Suprapubic skin (tissue), 4 donors: Measurements from ENCODE around the gene GGN. TPM values are rescaled to one million over a fixed set of nuclear protein-coding genes. Genes with fewer than 3 reads are reported as not detected.

ENCODE experiments used
- DNase-seq, 2 donors: peaks; one replicate each; pipeline ENCODE4 v3.0.0-alpha.2; 2019; ENCODE audit warnings: low spot score in 2 of 2
- H3K27ac ChIP-seq: fragments of 200-600 bp; sonication (generic); one replicate; pipeline ENCODE4 v1.5.1; 2019
- H3K27me3 ChIP-seq: fragments of 200-600 bp; sonication (generic); one replicate; pipeline ENCODE4 v1.5.1; 2019
- H3K36me3 ChIP-seq: fragments of 200-600 bp; sonication (generic); one replicate; pipeline ENCODE4 v1.5.1; 2019
- H3K4me1 ChIP-seq: fragments of 200-600 bp; sonication (generic); one replicate; pipeline ENCODE4 v1.5.1; 2019
- H3K4me3 ChIP-seq: fragments of 200-600 bp; sonication (generic); one replicate; pipeline ENCODE4 v1.5.1; 2019; ENCODE audit warnings: mild to moderate bottlenecking
- H3K9me3 ChIP-seq: fragments of 200-600 bp; sonication (generic); one replicate; pipeline ENCODE4 v1.5.1; 2019
- EP300 ChIP-seq: sonication (generic); formaldehyde crosslinking; IDR thresholded peaks from one replicate; pipeline ENCODE4 v1.6.1; 2017; ENCODE audit warnings: antibody characterized with exemption
- POLR2A ChIP-seq, 2 donors: fragments of 450-650 bp; IDR thresholded peaks; one replicate each; pipeline ENCODE4 v1.6.1; 2017; ENCODE audit warnings: antibody characterized with exemption in 2 of 2, mild to moderate bottlenecking in 2 of 2, moderate library complexity in 2 of 2
- POLR2AphosphoS5 ChIP-seq, 3 donors: sonication (generic); formaldehyde crosslinking; IDR thresholded peaks; one replicate each; pipeline ENCODE4 v1.6.1; 2017; ENCODE audit warnings: antibody characterized with exemption in 3 of 3
- WGBS: methylation state at CpG from one replicate; pipeline ENCODE4 v1.1.5; 2018; 5-methylcytosine and 5-hydroxymethylcytosine counted together
- total RNA-seq, 4 donors: library from RNA; depleted of rRNA; stranded (reverse); fragments of >200 nt; gene quantifications; one replicate each; pipeline ENCODE4 v1.1.0, GENCODE V29; 2016
- TF ChIP-seq, protein P1 (sequence below), 2 donors: fragments of 200-600 bp in 1 of 2; fragments of 450-650 bp in 1 of 2; sonication (generic) in 1 of 2; IDR thresholded peaks; one replicate each; pipeline ENCODE4 v1.5.1; 2016 to 2019; ENCODE audit warnings: antibody characterized with exemption in 2 of 2, mild to moderate bottlenecking in 1 of 2, moderate library complexity in 1 of 2

Gene GGN
- total RNA-seq, 4 donors from 2014 or later, result 0.26 to 0.68 (median 0.60) TPM; not detected in 1

DNA sequence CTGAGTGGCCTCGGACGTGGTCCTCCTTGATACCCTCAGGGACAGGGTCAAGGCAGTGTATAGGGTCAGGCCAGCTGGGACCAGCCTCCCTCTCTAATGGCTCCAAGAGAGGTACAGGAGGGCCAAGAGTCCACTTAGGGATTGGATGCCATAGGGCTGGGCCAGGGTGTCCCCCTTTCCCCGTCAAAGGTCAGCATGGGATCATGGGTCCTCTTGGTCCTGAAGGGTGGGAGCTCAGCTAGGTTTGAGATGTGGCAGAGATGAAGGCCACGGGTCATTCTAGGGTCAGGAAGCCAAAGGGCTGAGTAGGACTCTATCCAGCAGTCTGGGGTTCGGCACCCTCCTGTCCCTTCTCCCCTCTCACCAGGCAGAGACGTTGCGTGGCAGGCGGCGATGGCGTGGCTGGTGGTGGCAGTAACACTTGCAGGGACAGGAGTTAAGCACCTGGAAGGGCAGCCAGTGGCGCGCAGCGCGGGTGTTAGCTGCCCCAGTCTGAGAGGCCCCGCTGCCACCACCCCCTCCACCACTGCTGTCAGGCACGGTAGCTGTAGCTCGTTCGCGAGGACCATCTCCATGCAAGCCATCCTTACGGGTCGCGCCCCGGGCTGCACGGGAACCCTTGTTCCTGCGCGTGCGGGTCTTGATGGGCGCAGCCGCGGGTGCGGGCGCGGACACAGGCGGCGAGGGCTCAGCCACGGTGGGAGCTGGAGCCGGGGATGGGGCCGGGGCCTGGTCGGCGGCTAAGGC is 2.6 kb downstream of the GGN start:
- H3K27me3 ChIP-seq, result no peaks in the 10 kb centered on the region
- TF ChIP-seq POLR2A (IDR thresholded peaks at IDR 0.05), result no peak
- no peak for TF ChIP-seq POLR2AphosphoS5 (IDR thresholded peaks at IDR 0.05)
- TF ChIP-seq, protein P1, sequence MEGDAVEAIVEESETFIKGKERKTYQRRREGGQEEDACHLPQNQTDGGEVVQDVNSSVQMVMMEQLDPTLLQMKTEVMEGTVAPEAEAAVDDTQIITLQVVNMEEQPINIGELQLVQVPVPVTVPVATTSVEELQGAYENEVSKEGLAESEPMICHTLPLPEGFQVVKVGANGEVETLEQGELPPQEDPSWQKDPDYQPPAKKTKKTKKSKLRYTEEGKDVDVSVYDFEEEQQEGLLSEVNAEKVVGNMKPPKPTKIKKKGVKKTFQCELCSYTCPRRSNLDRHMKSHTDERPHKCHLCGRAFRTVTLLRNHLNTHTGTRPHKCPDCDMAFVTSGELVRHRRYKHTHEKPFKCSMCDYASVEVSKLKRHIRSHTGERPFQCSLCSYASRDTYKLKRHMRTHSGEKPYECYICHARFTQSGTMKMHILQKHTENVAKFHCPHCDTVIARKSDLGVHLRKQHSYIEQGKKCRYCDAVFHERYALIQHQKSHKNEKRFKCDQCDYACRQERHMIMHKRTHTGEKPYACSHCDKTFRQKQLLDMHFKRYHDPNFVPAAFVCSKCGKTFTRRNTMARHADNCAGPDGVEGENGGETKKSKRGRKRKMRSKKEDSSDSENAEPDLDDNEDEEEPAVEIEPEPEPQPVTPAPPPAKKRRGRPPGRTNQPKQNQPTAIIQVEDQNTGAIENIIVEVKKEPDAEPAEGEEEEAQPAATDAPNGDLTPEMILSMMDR (IDR thresholded peaks at IDR 0.05), result no peak
- no peak for TF ChIP-seq EP300
- no peak overlapping the region for H3K27ac ChIP-seq
- H3K9me3 ChIP-seq, result no peaks in the 10 kb centered on the region
- H3K4me1 ChIP-seq, result peaks cover 50% of the 10 kb centered on the region
- peaks cover 42% of the 10 kb centered on the region for H3K36me3 ChIP-seq
- H3K4me3 ChIP-seq, result no peak overlapping the region
- no peak for DNase-seq
- 87% methylated on average over 32 of the region's 40 CpGs for WGBS

DNA sequence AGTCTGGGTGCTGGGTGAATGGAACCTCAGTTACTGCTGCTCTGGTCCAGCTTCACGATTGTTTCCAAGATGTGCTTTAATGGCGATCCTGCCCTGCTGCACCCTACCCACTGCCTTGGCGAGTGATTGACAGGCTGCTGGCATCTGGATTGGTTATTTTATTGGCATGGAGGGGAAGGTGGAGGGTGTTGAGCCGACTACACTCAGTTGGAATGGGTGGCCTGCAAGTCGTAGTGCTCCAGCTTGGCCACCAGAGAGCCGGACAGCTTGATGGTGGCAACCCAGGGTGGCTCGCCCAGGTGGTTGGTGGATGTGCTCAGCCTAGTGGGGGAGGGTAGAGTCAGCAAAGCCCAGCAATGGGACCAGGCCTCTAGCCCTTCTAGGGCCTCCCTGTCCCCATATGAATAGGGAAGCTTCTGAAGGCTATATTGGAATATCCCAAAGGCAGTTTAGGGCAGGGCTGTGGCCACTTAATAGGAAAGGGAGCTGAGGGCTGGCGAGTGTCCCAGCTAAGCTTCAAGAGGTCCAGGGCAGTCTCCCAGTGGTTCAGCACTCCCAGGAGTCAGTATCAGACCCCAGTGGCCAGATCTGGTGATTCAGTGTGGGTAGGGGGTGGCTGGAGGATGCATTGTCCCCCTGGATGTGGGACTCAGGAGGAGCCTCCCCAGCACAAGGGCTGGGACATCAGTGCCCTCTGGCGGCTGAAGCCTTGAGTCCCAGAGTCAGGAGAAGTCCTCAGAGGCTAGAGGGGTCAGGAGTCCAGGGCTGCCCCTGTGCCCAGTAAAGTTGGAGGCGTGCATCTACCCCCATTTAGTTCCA is 3.4 kb downstream of the GGN start:
- Histone ChIP-seq H3K36me3 (peaks cover 50% of the 10 kb centered on the region), H3K9me3 (no peaks in the 10 kb centered on the region), H3K27ac (no peak overlapping the region), H3K27me3 (no peaks in the 10 kb centered on the region), H3K4me3 (no peak overlapping the region), H3K4me1 (peaks cover 46% of the 10 kb centered on the region)
- TF ChIP-seq EP300 (no peak), POLR2A (IDR thresholded peaks at IDR 0.05) (no peak), POLR2AphosphoS5 (IDR thresholded peaks at IDR 0.05) (no peak)
- TF ChIP-seq, protein P1 (IDR thresholded peaks at IDR 0.05), result no peak
- no peak for DNase-seq
- 78% methylated on average over 7 of the region's 10 CpGs for WGBS

DNA sequence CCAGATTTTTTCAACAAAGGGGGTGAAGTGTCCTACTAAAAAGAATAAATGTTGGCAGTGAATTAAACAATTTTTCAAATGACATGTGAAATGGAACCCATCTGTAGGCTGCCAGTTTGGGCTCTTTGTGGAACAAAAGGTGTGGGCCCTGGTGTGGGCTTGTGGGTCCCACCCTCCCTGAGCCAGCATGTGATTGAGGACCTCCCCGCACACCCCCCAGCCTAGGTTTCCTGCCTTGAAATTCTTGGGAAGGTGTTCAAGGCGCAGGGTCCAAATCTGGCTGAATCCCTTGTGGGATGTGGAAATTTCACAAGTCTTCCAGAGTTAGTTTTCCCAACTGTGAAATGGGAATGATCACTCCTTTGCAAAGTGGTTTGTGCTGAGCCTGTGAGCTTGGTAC is 4.1 kb downstream of the GGN start:
- Histone ChIP-seq H3K4me1 (peaks cover 39% of the 10 kb centered on the region), H3K27me3 (no peaks in the 10 kb centered on the region), H3K9me3 (no peaks in the 10 kb centered on the region), H3K27ac (no peak overlapping the region), H3K4me3 (no peak overlapping the region), H3K36me3 (peaks cover 56% of the 10 kb centered on the region)
- DNase-seq, result no peak
- TF ChIP-seq POLR2A (IDR thresholded peaks at IDR 0.05) (no peak), EP300 (no peak), POLR2AphosphoS5 (IDR thresholded peaks at IDR 0.05) (no peak)
- TF ChIP-seq, protein P1 (IDR thresholded peaks at IDR 0.05), result no peak
- 100% methylated on average over 2 of the region's 2 CpGs for WGBS

DNA sequence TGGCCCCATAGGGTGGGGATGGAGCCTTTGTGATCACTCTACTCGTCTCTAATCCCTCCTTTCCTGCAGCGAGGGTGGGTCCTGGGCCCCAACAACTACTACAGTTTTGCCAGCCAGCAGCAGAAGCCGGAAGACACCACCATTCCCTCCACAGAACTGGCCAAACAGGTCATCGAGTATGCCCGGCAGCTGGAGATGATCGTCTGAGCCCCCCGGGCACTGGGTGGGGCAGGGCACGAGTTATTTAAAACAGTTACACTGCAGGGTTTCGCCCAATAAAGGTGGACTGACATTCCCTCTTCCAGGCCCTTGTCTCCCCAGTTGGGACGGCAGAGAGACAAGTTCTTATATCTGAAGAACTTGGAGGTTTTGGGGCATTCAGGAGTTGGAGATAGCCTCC is 4.7 kb downstream of the GGN start:
- Histone ChIP-seq H3K27me3 (no peaks in the 10 kb centered on the region), H3K27ac (no peak overlapping the region), H3K4me3 (no peak overlapping the region), H3K36me3 (peaks cover 57% of the 10 kb centered on the region), H3K9me3 (no peaks in the 10 kb centered on the region), H3K4me1 (peaks cover 33% of the 10 kb centered on the region)
- DNase-seq, result no peak
- WGBS, result 47% methylated on average over 6 of the region's 10 CpGs
- TF ChIP-seq EP300, result no peak
- TF ChIP-seq POLR2AphosphoS5 (IDR thresholded peaks at IDR 0.05), result no peak
- TF ChIP-seq, protein P1 (IDR thresholded peaks at IDR 0.05), result no peak
- no peak for TF ChIP-seq POLR2A (IDR thresholded peaks at IDR 0.05)

DNA sequence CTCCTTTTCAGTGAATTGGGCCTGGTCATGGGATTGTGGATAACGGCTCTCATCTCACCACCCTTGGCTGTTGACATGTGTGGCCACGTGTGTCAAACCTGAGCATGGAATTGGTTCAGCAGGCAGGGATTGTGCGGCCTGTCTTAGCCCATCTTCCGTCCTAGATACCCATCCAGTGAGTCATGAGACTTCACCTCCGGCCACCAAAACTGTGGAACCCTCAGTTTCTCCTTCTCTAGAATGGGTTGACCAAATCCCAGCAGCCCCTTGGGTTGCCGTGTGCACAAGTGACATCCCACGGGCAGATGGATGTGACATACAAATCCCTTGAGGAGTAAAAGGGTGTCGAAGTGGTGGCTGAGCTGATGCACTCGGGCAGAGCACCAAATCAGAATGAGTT is 6.7 kb downstream of the GGN start:
- no peaks in the 10 kb centered on the region for H3K27me3 ChIP-seq
- TF ChIP-seq EP300, result no peak
- TF ChIP-seq, protein P1 (IDR thresholded peaks at IDR 0.05), result no peak
- TF ChIP-seq POLR2AphosphoS5 (IDR thresholded peaks at IDR 0.05), result no peak
- TF ChIP-seq POLR2A (IDR thresholded peaks at IDR 0.05), result no peak
- H3K9me3 ChIP-seq, result no peaks in the 10 kb centered on the region
- 94% methylated on average over 8 of the region's 9 CpGs for WGBS
- no peak overlapping the region for H3K27ac ChIP-seq
- H3K4me3 ChIP-seq, result no peak overlapping the region
- peaks cover 29% of the 10 kb centered on the region for H3K4me1 ChIP-seq
- DNase-seq, result no peak
- H3K36me3 ChIP-seq, result peaks cover 73% of the 10 kb centered on the region
